Mammary epithelial cell (primary cell): ENCODE data around the gene ZNF473.
"Not testable (repeated sequence)": the region's sequence is repeated elsewhere in the genome, so short reads cannot be mapped to it uniquely, and the experiment has no call there.

Experiments
- EZH2 ChIP-seq: IDR thresholded peaks from 2 replicates; pipeline ENCODE4 v1.6.1; 2012; ENCODE audit warnings: low read length, inconsistent platforms, borderline replicate concordance
- TF ChIP-seq, protein P1 (sequence below), 2 donors: IDR thresholded peaks in 1 of 2; conservative IDR thresholded peaks in 1 of 2; 2 replicates each; pipeline ENCODE4 v1.5.1; 2011 to 2012; ENCODE audit warnings: inconsistent platforms in 2 of 2, low read length in 2 of 2, mild to moderate bottlenecking in 2 of 2, control low read depth in 1 of 2, low read depth in 1 of 2; ENCODE audit not compliant: insufficient read depth in 1 of 2; ENCODE audit errors: extremely low read depth in 1 of 2

DNA sequence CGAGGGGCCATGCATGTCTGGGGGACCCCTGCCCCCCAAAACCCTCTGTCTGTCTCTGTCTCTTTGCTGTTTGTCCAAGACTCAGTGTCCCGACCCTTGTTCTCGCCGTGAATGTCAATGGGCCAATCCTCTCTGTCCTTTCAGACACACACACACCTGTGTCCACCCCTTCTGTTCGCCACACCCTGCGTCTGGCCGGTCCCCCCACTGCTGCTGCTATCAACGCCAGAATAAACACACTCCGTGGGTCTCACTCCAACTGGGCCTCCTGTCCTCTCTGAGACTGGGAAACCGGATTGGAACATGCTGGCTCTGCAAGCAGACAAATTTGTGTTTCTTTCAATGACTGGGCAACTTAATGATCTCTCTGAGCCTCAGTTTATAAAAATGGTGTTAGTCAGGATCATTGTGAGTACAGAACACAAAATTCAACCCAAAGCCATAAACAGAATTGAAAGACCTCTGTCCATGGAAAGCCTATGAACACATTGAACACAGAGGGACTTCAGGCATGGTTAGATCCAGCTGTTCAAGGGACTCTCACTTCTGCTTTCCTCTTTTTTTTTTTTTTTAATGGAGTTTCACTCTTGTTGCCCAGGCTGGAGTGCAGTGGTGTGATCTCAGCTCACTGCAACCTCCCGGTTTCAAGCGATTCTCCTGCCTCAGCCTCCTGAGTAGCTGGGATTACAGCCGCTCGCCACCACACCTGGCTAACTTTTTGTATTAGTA, 50.0 kb downstream of the ZNF473 start:
- TF ChIP-seq EZH2: not testable (repeated sequence)
- TF ChIP-seq, protein P1, sequence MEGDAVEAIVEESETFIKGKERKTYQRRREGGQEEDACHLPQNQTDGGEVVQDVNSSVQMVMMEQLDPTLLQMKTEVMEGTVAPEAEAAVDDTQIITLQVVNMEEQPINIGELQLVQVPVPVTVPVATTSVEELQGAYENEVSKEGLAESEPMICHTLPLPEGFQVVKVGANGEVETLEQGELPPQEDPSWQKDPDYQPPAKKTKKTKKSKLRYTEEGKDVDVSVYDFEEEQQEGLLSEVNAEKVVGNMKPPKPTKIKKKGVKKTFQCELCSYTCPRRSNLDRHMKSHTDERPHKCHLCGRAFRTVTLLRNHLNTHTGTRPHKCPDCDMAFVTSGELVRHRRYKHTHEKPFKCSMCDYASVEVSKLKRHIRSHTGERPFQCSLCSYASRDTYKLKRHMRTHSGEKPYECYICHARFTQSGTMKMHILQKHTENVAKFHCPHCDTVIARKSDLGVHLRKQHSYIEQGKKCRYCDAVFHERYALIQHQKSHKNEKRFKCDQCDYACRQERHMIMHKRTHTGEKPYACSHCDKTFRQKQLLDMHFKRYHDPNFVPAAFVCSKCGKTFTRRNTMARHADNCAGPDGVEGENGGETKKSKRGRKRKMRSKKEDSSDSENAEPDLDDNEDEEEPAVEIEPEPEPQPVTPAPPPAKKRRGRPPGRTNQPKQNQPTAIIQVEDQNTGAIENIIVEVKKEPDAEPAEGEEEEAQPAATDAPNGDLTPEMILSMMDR (conservative IDR thresholded peaks at IDR 0.05 in 1 of 2, IDR thresholded peaks at IDR 0.05 in 1 of 2; ENCODE audit: extremely low read depth in 1 of 2, insufficient read depth in 1 of 2, low read depth in 1 of 2, low read length in 2 of 2): not testable (repeated sequence)
